Non-pigmented ciliary epithelial cell (primary cell): Measurements from ENCODE around the gene CACNB2.

Source experiments
- DNase-seq: peaks from one replicate; pipeline ENCODE4 v3.0.0-alpha.2; 2010; ENCODE audit warnings: low read depth

The CACNB2 gene

GRCh38 chr10:18514537-18514936, 374.3 kb downstream of the CACNB2 start:
- no peak for DNase-seq

DNA sequence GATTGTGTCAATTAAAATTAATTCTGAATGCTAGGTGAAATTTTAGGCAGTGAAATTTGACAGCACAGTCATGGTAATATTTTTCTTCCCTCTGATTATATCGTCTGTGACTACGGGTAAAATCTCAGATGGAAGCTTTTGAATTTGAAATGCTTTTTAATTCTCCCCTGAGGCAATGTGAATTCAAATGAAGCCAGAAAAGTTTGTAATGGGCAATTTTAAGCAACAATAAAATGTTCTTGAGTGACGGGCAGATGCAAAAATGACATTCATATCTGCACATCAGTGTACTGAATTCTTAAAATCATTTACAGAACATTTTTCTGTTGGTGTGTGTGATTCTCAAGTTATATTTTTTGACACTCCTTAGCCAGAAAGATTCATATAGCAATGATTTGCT, 376.6 kb downstream of the CACNB2 start:
- no peak for DNase-seq

- no peak for DNase-seq
Measured at GRCh38 chr10:18523025-18523424, 382.8 kb downstream of the CACNB2 start.

DNA sequence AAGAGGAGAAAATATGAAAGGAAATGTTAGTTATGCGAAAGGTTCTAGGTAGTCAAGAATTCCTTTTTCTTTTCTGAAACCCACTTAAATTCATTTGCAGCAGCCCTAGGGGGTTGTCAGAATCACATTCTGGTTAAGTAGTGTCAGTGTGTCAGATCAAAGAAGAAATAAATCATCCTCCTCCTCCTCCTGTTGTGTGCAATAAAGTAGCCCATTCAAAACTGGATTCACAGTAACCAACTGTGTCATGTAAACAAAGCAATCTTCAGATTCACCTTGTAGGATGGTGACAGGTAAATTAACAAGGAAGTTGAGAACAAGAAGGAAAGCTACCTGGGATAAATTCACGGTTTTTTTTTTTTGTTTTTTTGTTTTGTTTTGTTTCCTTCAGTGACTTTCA, 383.6 kb downstream of the CACNB2 start:
- no peak for DNase-seq

- no peak for DNase-seq
Measured at GRCh38 chr10:18527687-18528086, 387.5 kb downstream of the CACNB2 start.

- no peak for DNase-seq
Measured at GRCh38 chr10:18528292-18528691, 388.1 kb downstream of the CACNB2 start.

- no peak for DNase-seq
Measured at GRCh38 chr10:18532881-18533535, 392.8 kb downstream of the CACNB2 start.

GRCh38 chr10:18533896-18534295, 393.7 kb downstream of the CACNB2 start:
- no peak for DNase-seq

GRCh38 chr10:18539335-18539734, 399.1 kb downstream of the CACNB2 start:
- DNase-seq, result no peak

- DNase-seq, result no peak
Measured at GRCh38 chr10:18540195-18540594, 400.0 kb downstream of the CACNB2 start.

DNA sequence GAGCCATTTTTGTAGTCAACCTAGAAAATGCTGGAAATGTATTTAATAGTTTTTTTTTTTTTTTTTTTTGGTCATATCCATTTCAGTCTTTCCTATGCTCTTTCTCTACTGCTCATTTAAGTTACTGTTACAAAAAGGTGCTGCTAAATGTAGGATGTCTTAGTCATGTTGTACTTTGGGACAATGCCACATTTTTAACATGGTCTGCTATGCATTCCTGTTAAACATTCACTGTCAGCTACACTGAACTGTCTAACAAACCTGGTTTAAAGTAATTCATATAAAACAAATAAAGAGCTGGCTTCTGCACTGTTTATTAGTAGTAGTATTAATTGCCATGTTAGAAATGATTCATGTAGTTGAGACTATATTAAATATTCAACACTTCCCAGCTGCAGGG, 402.6 kb downstream of the CACNB2 start:
- no peak for DNase-seq

DNA sequence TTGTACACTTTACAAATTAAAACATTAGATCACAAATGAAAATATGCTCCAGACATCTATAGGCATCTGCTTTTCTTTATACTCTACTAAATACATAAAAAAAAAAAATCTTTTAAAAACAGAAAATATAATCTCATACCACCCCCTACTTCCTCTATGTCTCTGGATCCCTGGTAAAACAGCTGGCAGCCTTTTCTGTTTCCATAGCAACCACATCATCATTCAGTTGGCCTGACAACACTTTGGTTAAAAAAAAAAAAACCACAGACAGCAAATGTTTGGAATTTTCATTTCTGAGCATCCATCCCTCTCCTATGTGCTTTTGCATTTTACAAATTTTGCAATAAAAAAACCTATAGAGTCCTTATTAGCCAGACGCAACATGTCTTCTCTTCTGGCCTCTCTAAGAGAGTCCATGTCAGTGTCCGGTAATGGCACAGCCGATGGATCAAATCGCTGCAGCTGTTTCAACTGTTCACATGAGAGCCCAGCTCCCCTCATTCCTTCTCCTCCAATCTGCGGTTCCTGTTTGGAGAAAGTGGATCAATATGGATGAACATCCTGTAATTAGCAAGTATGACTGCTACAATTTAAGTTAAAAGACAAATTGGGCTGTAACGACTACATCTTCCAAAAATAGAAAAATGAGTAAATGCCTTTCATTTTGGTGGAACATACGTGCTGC, 405.5 kb downstream of the CACNB2 start:
- no peak for DNase-seq

DNA sequence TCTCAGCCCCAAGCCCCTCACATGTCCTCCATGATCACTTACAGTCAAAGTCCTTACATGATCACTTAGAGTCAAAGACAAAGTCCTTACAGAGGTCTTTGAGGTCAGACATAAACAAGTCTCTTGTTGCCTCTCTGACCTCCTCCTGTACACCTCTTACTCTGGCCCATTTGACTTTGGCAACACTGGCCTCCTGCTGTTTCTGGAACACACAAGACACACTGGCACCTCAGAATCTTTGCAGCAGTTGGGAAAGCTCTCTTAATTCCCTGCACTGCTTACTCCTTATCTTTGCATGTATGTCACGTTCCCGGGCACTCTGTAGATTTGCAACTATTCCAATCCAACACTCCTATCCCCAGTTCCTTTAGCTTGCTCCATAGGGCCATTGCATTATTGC, 408.9 kb downstream of the CACNB2 start:
- DNase-seq, result no peak

GRCh38 chr10:18551473-18551872, 411.2 kb downstream of the CACNB2 start:
- no peak for DNase-seq

DNA sequence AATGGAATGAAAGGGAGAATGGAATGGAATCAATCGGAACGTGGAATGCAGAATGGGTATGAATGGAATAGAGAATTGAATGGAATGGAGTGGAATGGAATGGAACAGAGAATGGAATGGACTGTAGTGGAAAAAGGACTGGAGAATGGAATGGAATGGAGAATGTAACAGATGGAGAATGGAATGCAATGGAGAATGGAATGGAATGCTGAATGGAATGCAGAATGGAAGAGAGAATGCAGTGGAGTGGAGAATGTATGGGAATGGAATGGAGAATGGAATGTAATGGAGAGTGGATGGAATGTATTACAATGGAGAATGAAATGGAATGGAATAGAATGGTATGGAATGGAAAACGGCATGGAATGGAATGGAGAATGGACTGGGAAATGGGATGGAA, 414.3 kb downstream of the CACNB2 start:
- DNase-seq, result no peak

- DNase-seq, result no peak
Measured at GRCh38 chr10:18556522-18557147, 416.4 kb downstream of the CACNB2 start.

DNA sequence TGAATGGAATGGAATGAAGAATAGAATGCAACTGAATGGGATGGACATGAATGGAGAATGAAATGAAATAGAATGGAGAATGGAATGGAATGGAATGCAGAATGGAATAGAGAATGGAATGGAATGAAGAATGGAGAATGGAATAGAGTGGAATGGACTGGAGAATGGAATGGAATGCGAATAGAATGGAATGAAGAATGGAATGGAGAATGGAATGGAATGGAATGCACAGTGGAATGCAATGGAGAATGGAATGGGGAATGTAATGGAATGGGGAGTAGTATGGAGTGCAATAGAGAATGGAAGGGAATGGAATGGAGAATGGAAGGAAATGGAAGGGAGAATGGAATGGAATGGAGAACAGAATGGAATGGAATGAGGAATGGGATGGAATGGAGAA, 417.7 kb downstream of the CACNB2 start:
- DNase-seq, result no peak

DNA sequence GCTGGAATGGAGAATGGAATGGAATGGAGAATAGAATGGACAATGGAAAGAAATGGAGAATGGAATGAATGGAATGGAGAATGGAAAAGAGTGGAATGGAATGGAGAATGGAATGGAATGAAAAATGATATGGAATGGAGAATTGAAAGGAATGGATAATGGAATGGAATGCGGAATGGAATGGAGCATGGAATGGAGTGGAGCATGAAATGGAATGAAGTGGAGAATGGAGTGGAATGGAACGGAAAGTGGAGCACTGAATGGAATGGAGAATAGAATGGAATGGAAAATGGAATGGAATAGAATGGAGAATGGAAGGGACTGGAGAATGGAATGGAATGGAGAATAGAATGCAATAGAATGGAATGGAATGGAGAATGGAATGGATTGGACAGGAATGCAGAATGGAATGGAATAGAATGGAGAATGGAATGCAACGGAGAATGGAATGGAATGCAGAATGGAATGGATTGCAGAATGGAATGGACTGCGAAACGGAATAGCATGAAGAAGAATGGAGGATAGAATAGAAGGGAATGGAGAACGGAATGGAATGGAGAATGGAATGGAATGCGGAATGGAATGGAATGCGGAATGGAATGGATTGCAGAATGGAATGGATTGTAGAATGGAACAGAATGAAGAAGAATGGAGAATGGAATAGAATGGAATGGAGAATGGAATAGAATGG, 421.8 kb downstream of the CACNB2 start:
- DNase-seq, result no peak

DNA sequence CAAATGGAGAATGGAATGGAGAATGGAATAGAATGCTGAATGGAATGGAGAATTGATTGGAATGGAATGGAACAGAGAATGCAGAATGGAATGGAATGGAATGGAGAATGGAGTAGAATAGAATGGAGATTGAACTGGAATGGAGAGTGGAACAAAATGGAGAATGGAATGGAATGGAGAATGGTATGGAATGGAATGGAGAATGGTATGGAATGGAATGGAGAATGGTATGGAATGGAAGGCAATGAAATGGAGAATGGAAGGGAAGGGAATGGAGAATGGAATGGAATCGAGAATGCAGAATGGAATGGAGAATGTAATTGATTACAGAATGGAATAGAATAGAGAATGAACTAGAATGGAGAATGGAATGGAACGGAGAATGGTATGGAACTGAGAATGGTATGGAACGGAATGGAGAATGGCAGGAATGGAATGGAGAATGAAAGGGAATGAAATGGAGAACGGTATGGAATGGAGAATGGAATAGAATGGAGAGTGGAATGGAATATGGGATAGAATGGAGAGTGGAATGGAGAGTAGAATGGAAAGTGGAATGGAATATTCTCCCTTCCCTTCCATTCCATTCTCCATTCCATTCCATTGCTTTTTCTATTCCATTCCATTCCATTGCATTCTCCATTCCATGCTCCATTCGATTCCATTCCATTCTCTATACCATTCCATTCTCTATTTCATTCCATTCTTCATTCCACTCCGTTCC, 422.9 kb downstream of the CACNB2 start:
- DNase-seq, result no peak

DNA sequence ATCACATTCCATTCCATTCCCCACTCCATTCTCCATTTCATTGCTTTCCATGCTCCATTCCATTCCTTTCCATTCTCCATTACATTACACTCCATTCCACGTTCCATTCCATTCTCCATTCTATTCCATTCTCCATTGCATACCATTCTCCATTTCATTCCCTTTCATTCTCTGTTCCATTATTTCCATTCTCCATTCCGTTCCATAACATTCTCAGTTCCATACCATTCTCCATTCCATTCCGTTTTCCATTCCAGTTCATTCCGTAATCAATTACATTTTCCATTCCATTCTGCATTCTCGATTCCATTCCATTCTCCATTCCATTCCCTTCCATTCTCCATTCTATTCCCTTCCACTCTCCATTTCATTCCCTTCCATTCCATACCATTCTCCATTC, 424.8 kb downstream of the CACNB2 start:
- DNase-seq, result no peak

GRCh38 chr10:18566177-18566576, 426.0 kb downstream of the CACNB2 start:
- DNase-seq, result no peak

- no peak for DNase-seq
Measured at GRCh38 chr10:18567343-18567856, 427.2 kb downstream of the CACNB2 start.
